Endodermal cell (in vitro differentiated cells): Measurements from ENCODE around the gene KIF25. TPM values are rescaled to one million over a fixed set of nuclear protein-coding genes. Genes with fewer than 3 reads are reported as not detected.

Experiments
- DNase-seq: peaks from one replicate; pipeline ENCODE4 v3.0.0-alpha.2; 2017
- H3K27ac ChIP-seq: 2 replicates; pipeline ENCODE4 v1.5.1; 2013; ENCODE audit warnings: mild to moderate bottlenecking, low read depth, low read length, moderate library complexity
- H3K27me3 ChIP-seq: 2 replicates; pipeline ENCODE4 v1.6.1; 2013; ENCODE audit warnings: mild to moderate bottlenecking, low read length, moderate library complexity; ENCODE audit not compliant: insufficient read depth, control insufficient read depth, poor library complexity, severe bottlenecking
- H3K36me3 ChIP-seq: 2 replicates; pipeline ENCODE4 v1.7.0; 2013; ENCODE audit warnings: mild to moderate bottlenecking, low read length, moderate library complexity; ENCODE audit not compliant: control insufficient read depth, insufficient read depth
- H3K4me1 ChIP-seq: one replicate; pipeline ENCODE4 v1.7.0; 2013; ENCODE audit warnings: low read length; ENCODE audit not compliant: control insufficient read depth, insufficient read depth
- H3K4me3 ChIP-seq: 2 replicates; pipeline ENCODE4 v1.5.1; 2013; ENCODE audit warnings: mild to moderate bottlenecking, low read length, moderate library complexity
- H3K9ac ChIP-seq: 2 replicates; pipeline ENCODE4 v1.6.1; 2013; ENCODE audit warnings: mild to moderate bottlenecking, low read length, moderate library complexity; ENCODE audit not compliant: poor library complexity, severe bottlenecking; ENCODE audit errors: extremely low read depth
- H3K9me3 ChIP-seq: 2 replicates; pipeline ENCODE4 v1.6.1; 2013; ENCODE audit warnings: mild to moderate bottlenecking, low read length, moderate library complexity; ENCODE audit not compliant: control insufficient read depth
- H3K27ac Mint-ChIP-seq: 2 replicates; pipeline ENCODE4 v1.8.0; 2020; ENCODE audit warnings: mixed read lengths
- H3K27me3 Mint-ChIP-seq: 2 replicates; pipeline ENCODE4 v1.8.0; 2021; ENCODE audit warnings: mild to moderate bottlenecking, mixed read lengths; ENCODE audit not compliant: insufficient read depth
- H3K36me3 Mint-ChIP-seq: 2 replicates; pipeline ENCODE4 v1.8.0; 2020; ENCODE audit warnings: low read depth, mixed read lengths
- H3K4me1 Mint-ChIP-seq: 2 replicates; pipeline ENCODE4 v1.8.0; 2020; ENCODE audit warnings: mixed read lengths
- H3K4me3 Mint-ChIP-seq: 2 replicates; pipeline ENCODE4 v1.8.0; 2020; ENCODE audit warnings: mild to moderate bottlenecking, moderate library complexity, mixed read lengths
- H3K9me3 Mint-ChIP-seq: 2 replicates; pipeline ENCODE4 v1.8.0; 2020; ENCODE audit warnings: mild to moderate bottlenecking, mixed read lengths
- WGBS, 2 experiments: methylation state at CpG; one replicate each; pipeline versions ENCODE4 v1.1.5 to v1.1.7; 2013; ENCODE audit warnings: missing lambda C conversion rate in 2 of 2, mixed read lengths in 1 of 2; ENCODE audit not compliant: insufficient coverage in 1 of 2, insufficient read length in 1 of 2; 5-methylcytosine and 5-hydroxymethylcytosine counted together
- total RNA-seq, 2 donors: library from RNA; stranded (reverse); fragmentation: NEBNext Ultra II Directional in 1 of 2; extraction: Animal tissue kit (Norgen Biotek cat#: 25700) in 1 of 2; gene quantifications; 2 replicates in 1 of 2; 3 replicates in 1 of 2; pipeline ENCODE4 v1.2.1, GENCODE V29; 2021
- TF ChIP-seq, protein P1 (sequence below): fragments of 200-600 bp; sonication (generic); conservative IDR thresholded peaks from 2 replicates; pipeline ENCODE4 v1.5.0; 2021; ENCODE audit warnings: antibody characterized with exemption, mild to moderate bottlenecking

KIF25 gene
- total RNA-seq, 2 donors from 2014 or later, result 1.3 TPM; not detected in 1

DNA sequence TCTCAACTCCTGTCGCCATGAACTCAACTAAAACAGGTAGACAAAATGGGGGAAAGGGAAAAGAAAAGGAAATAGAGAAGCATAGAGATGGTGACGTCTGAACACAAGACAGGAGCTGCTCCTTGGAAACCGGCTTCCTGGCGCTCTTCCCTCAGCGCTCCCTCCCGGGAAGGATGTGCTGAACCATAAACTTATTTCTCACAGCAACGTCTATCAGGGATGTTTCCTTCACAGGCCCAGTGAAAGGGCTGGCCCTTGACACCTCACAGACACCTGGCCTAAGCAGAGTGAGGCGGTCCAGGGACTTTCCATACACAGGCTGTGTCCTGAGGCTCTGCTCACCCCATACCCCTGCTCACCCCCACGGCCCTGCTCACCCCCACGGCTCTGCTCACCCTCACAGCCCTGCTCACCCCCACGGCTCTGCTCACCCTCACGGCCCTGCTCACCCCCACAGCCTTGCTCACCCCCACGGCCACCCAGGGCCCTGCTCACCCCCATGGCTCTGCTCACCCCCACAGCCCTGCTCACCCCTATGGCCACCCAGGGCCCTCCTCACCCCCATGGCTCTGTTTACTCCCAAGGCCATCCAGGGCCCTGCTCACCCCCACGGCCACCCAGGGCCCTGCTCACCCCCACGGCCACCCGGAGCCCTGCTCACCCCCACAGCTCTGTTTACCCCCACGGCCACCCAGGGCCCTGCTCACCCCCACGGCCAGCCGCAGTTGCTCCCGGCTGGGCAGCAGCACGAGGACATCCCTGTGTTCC, 80.9 kb downstream of the KIF25 start:
- Mint-ChIP-seq H3K9me3 (no peaks in the 10 kb centered on the region), H3K27ac (no peak overlapping the region), H3K36me3 (no peaks in the 10 kb centered on the region), H3K4me1 (peaks cover 3% of the 10 kb centered on the region), H3K4me3 (no peak overlapping the region), H3K27me3 (no peaks in the 10 kb centered on the region)
- no peak overlapping the region for H3K27ac ChIP-seq
- H3K4me3 ChIP-seq, result no peak overlapping the region
- H3K36me3 ChIP-seq, result no peaks in the 10 kb centered on the region
- DNase-seq, result no peak
- no peaks in the 10 kb centered on the region for H3K9me3 ChIP-seq
- WGBS, 2 experiments, result 86 to 92% methylated on average over 11 to 19 of the region's 21 CpGs
- TF ChIP-seq, protein P1, sequence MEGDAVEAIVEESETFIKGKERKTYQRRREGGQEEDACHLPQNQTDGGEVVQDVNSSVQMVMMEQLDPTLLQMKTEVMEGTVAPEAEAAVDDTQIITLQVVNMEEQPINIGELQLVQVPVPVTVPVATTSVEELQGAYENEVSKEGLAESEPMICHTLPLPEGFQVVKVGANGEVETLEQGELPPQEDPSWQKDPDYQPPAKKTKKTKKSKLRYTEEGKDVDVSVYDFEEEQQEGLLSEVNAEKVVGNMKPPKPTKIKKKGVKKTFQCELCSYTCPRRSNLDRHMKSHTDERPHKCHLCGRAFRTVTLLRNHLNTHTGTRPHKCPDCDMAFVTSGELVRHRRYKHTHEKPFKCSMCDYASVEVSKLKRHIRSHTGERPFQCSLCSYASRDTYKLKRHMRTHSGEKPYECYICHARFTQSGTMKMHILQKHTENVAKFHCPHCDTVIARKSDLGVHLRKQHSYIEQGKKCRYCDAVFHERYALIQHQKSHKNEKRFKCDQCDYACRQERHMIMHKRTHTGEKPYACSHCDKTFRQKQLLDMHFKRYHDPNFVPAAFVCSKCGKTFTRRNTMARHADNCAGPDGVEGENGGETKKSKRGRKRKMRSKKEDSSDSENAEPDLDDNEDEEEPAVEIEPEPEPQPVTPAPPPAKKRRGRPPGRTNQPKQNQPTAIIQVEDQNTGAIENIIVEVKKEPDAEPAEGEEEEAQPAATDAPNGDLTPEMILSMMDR, result no peak
- H3K4me1 ChIP-seq, result peaks cover 2% of the 10 kb centered on the region
- no peak overlapping the region for H3K9ac ChIP-seq
- H3K27me3 ChIP-seq, result no peaks in the 10 kb centered on the region

DNA sequence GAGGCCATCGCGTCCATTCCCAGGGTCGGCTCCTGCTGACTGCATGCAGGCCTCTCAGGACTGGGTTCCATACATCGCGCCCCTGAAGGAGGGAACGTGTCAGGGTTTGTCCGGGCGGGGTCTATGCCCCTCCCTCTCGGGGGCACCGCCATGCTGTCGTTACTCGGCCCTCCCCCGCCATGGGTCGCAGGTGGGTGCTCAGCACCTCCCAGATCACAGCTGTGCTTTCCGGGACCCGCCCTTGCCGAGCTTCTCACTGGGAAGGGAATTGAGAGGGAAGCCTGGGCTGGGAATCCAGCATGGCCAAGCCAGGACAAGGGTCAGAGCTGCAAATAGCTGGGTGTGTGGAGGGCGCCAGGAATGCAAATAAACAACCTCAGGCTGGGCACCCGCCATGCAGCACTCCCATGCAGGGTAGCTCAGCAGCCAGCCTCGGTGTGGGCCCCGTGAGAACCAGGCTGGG, 81.5 kb downstream of the KIF25 start, which contains the start of gene FRMD1:
Gene FRMD1 (minus strand): TSS at position 270 of the 463 bp plus-strand sequence. CDS start 118 bp downstream, at position 152.
- TF ChIP-seq, protein P1, result no peak
- Mint-ChIP-seq H3K4me3 (no peak within 1 kb of the TSS), H3K27ac (no peak within 1 kb of the TSS), H3K36me3 (no peaks in the 10 kb centered on the region), H3K27me3 (no peaks in the 10 kb centered on the region), H3K9me3 (no peaks in the 10 kb centered on the region), H3K4me1 (peaks cover 7% of the 10 kb centered on the region)
- no peak for DNase-seq
- no peak within 1 kb of the TSS for H3K9ac ChIP-seq
- WGBS, 2 experiments, result 93 to 99% methylated on average over 10 to 21 of the region's 21 CpGs
- H3K27me3 ChIP-seq, result no peaks in the 10 kb centered on the region
- no peaks in the 10 kb centered on the region for H3K9me3 ChIP-seq
- no peak within 1 kb of the TSS for H3K4me3 ChIP-seq
- H3K4me1 ChIP-seq, result peaks cover 2% of the 10 kb centered on the region
- H3K36me3 ChIP-seq, result no peaks in the 10 kb centered on the region
- no peak within 1 kb of the TSS for H3K27ac ChIP-seq

DNA sequence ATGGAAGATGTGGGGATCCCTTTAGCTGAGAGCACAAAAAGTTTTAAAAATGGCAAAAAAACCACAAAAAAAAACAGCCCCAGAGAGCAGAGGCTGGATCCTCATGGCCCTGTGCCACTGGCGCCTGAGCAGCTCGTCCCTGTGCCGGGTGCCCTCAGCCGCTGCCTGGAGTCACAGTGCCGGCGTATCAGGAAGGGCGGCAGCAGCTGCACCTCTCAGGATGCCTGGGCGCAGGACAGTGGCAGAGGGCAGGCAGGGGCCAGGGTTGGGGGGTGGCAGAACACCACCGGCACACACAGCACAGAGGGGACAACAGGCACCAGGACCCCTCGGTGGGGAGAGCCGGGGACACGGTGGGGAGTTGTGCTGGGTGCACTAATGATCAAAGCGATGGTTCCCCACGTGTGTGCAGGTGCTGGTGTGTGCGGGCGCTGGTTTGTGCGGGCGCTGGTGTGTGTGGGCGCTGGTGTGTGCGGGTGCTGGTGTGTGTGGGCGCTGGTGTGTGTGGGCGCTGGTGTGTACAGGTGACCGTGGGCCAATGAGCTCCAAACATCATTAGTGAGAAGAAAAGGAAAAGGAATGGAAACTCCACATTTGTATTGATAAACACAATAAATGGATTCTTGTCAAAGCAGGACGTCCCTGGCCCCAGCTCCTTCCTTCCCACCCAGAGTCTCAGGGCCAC, 83.1 kb downstream of the KIF25 start:
- H3K4me1 Mint-ChIP-seq, result peaks cover 7% of the 10 kb centered on the region
- no peak overlapping the region for H3K27ac Mint-ChIP-seq
- Histone ChIP-seq H3K9ac (no peak overlapping the region), H3K36me3 (no peaks in the 10 kb centered on the region), H3K27me3 (no peaks in the 10 kb centered on the region), H3K9me3 (no peaks in the 10 kb centered on the region), H3K4me1 (peaks cover 2% of the 10 kb centered on the region), H3K27ac (no peak overlapping the region), H3K4me3 (no peak overlapping the region)
- TF ChIP-seq, protein P1, result no peak
- H3K9me3 Mint-ChIP-seq, result no peaks in the 10 kb centered on the region
- no peak overlapping the region for H3K4me3 Mint-ChIP-seq
- H3K36me3 Mint-ChIP-seq, result no peaks in the 10 kb centered on the region
- H3K27me3 Mint-ChIP-seq, result no peaks in the 10 kb centered on the region
- DNase-seq, result no peak
- WGBS, 2 experiments, result 89 to 90% methylated on average over 8 to 22 of the region's 24 CpGs
